GM19351 (cell line): ENCODE measurements around the gene ICOSLG.
"Not testable (repeated sequence)": the region's sequence is repeated elsewhere in the genome, so short reads cannot be mapped to it uniquely, and the experiment has no call there.

Experiments used
- ATAC-seq: cut with Tn5 transposase; IDR thresholded peaks from one replicate; pipeline ENCODE4 v1.9.1; 2021; ENCODE audit warnings: mild to moderate bottlenecking, moderate library complexity; ENCODE audit not compliant: unreplicated experiment

The ICOSLG gene, protein sequence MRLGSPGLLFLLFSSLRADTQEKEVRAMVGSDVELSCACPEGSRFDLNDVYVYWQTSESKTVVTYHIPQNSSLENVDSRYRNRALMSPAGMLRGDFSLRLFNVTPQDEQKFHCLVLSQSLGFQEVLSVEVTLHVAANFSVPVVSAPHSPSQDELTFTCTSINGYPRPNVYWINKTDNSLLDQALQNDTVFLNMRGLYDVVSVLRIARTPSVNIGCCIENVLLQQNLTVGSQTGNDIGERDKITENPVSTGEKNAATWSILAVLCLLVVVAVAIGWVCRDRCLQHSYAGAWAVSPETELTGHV

DNA sequence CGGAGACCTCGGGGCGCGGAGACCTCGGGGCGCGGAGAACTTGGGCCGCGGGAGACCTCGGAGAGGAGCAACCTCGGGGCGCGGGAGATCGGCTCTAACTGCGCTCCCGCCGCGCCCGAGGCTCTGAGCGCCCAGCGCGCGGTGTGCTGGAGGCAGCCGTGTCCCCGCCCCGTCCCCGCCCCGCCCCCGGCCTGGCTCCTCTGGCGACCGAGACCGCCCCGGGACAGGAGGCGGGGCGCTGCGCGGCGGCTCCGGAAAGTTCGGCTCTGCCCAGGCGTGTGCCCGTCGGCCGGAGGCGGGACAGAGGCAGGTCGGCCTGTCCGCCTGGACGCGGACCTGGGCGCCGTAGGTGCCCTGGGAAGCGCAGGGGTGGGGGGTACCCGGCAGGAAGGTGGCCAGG lies at the start of gene ICOSLG:
Gene ICOSLG, minus strand, starts transcription at position 102 of the 400 bp plus-strand sequence. CDS start 126 bp downstream, outside the sequence.
- ATAC-seq: peak; percentile 38

DNA sequence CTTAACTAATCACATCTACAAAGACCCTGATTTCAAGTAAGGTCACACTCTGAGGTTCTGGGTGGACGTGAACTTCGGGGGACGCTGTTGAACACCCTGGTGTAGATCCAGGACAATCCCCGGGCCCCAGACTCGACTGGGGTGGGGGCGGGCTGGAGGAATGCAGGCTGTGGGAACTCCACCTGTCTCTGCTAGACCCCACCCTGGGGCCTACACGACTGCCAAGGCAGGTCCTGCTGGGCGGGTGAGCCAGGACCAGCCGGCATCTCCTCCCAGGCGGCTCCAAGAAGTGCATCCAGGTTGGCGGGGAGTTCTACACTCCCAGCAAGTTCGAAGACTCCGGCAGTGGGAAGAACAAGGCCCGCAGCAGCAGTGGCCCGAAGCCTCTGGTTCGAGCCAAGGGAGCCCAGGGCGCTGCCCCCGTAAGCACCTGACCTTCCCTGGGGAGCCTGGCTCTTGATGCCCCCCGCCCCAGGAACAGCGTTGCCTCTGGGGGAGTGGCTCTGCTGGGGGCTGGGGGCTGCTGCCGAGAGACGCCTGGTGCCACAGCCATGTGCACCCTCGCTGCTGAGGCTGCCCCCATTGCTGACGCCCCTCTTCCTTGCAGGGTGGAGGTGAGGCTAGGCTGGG lies 48.8 kb upstream of the ICOSLG start:
- ATAC-seq: no peak

DNA sequence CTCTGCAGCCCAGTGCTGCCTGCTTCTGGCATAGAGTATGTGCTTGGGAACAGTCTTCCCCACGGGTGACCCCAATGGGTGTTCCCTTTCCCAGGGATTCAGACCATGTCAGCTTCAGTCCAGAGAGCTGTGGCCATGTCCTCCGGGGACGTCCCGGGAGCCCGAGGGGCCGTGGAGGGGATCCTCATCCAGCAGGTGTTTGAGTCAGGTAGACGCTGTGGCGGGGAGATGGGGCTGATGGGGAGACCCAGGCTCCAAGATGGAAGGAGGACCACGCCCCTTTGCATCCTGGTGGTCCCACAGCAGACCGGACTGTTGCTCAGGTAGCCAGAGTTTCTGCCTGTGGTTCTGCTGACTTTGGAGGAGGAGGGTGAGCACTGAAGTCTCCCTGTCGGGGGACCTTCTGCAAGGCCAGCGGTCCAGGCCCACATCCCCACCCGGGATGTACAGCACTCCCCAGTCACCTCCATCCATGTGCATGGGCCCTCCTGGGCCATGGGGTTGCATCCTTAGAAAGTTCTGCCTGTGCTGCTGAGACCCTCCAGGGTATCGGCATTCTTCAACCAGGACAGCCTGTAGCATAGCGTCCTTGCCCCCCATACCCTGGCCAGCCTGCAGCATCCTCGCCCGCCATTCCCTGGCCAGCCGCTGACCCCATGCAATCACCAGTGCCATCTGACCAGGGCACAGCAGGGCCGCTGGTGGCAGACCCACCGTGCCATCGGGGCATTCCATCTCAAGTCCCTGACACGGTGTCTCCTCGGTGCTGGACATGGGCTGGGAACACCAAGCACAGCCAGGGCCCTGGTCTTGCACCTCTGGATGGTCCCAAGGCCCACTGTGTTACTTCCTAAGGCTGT lies 47.7 kb upstream of the ICOSLG start:
- no peak for ATAC-seq

DNA sequence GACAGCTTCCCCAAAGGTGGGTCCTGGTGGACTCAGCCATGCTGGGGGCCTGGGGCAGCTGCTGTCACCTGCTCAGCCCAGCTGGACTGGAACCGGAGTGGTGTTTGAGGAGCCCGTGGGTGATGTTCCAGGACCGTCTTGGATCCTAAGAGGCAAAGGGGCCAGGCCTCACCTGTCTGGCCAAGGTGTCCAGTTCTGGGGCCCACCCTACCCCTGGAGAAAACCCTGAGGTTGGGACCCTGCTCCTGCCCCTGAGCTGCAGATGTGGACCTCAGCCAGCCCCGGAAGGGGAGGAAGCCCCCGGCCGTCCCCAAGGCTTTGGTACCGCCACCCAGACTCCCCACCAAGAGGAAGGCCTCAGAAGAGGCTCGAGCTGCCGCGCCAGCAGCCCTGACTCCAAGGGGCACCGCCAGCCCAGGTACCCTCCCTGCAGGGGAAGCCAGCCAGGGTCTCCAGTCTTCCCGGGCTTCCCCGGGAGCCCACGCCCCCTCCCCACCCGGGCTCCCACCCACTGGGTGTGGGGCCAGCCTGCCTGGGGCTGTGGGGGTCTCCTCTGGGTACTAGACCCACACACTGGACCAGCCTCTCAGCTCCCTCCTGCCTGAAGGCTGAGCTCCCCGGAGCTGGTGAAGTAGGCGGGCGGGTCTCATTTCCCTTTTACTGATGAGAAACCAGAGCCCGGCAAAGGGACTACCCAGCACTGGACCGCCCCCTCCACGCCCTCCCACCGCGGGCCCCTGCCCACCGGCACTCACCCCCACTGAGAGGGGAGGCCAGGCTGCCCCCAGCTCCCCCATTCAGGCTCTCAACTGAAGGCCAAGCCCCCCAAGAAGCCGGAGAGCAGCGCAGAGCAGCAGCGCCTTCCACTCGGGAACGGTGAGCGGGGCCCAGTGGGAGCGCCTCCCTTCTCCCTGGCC lies 46.2 kb upstream of the ICOSLG start:
- ATAC-seq: no peak

DNA sequence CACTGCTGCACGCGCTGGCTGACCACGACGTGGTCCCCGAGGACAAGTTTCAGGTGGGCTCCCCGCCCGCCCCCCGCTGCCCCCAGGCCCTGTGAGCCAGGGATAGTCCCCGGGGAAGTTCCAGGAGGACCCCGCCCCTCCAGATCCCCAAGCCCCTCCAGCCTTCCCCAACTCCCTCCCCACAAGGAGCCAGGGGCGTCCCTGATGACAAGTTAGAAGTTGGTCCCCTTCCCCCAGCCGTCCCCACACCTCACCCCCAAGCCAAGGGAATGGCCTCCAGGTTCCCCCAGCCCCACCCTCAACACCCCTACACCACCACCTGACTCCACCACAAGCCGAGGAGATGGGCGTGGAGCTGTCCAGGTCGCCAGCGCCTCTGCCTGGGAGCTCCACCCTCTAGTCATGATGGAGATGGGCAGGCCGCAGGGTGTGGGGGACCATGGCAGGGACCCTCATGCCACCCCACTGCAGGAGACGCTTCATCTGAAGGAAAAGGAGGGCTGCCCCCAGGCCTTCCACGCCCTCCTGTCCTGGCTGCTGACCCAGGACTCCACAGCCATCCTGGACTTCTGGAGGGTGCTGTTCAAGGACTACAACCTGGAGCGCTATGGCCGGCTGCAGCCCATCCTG lies 45.5 kb upstream of the ICOSLG start:
- no peak for ATAC-seq

DNA sequence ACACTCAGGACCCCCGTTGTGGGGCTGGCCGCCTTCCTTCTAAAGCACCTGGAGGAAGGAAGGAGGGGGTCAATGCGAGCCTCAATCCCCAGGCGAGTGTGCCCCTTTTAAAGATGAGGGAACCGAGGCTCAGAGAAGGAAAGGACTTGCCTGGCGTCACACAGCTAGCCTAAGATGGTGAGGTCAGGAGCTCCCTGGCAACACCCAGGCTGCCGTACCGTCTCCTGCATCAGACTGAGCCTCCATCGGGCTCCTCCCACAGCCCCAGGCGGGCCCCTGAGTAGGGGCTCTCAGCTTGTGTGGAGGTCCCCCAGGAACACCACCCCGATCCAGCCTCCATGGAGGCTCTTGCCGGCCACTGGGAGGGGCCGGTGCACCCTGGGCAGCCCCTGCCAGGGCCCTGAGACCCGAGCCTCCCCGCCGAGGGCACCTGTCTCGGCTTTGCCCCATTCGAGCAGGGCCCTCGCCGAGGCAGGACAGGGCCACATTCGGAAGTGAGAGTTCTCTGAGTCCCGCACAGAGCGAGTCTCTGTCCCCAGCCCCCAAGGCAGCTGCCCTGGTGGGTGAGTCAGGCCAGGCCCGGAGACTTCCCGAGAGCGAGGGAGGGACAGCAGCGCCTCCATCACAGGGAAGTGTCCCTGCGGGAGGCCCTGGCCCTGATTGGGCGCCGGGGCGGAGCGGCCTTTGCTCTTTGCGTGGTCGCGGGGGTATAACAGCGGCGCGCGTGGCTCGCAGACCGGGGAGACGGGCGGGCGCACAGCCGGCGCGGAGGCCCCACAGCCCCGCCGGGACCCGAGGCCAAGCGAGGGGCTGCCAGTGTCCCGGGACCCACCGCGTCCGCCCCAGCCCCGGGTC lies 44.6 kb upstream of the ICOSLG start, which contains the start of gene AIRE:
Gene AIRE, plus strand, starts transcription at position 739 of the 855 bp plus-strand sequence. CDS start 131 bp downstream, outside the sequence.
- ATAC-seq: no peak

DNA sequence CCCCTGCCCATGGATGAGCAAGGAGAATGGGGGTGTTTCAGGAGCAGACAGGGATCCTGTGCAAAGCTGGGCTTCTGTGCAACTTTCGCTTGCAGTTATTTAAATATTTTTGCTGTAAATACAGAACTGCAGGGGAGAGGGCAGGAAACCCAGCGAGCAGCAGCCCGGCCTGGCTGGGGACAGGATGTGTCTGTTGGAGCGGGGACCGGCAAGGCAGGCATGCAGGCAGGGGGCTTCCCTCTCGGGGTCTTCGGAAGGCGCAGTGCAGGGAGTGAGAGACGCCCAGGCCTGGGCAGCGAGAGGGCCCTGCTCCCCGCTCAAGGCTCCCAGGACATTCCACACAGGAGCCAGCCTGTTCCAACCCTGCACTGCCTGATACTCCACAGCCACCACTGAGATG lies 43.2 kb upstream of the ICOSLG start:
- ATAC-seq: no peak

DNA sequence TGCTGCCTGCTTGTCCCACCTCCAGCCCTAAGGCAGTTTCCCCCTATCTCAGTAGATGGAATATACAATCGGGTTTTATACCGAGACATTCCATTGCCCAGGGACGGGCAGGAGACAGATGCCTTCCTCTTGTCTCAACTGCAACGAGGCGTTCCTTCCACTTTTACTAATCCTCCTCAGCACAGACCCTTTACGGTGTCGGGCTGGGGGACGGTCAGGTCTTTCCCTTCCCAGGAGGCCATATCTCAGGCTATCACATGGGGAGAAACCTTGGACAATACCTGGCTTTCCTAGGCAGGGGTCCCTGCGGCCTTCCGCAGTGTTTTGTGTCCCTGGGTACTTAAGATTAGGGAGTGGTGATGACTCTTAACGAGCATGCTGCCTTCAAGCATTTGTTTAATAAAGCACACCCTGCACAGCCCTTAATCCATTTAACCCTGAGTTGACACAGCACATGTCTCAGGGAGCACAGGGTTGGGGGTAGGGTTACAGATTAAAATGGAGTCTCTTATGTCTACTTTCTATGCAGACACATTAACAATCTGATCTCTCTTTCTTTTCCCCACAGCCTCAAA lies 42.6 kb upstream of the ICOSLG start:
- not testable (repeated sequence) for ATAC-seq

DNA sequence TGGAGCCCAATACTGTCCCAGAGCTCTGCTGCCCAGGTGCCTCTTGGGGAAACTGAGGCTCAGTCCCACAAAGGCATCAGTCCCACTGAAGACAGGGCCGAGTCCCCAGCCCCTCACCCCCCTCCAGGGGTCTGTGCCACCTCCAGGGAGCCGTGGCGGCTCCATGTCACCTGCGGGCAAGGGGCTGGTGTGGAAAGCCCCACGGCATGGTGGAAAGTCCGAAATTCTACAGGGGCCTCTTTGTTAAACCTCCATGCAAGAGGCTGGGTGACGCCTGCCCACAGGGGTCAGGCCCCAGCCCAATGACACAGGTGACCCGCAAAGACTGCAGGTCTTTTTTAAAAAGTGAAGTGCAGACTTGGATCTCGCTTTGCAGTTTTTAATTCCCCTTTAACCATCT lies 41.6 kb upstream of the ICOSLG start:
- ATAC-seq: no peak

DNA sequence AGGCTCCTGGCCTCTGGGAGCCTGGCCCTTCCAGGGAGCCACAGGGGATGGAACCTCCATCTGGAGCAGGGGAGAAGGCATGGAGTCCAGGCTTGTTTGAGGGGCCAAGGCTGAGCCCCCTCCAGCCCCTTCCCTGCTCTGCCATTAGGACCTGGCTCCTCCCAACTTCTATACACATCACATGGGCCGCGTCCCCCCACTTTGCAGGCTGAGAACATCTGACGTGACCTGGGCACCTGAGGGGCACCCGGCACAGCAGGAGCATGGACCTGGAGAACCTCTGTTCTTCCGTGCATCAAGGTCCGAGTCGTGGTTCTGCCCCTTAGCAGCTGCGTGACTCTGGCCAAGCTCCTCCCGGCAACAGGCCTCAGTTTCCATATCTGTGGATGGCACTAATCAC lies 41.1 kb upstream of the ICOSLG start:
- ATAC-seq: no peak

DNA sequence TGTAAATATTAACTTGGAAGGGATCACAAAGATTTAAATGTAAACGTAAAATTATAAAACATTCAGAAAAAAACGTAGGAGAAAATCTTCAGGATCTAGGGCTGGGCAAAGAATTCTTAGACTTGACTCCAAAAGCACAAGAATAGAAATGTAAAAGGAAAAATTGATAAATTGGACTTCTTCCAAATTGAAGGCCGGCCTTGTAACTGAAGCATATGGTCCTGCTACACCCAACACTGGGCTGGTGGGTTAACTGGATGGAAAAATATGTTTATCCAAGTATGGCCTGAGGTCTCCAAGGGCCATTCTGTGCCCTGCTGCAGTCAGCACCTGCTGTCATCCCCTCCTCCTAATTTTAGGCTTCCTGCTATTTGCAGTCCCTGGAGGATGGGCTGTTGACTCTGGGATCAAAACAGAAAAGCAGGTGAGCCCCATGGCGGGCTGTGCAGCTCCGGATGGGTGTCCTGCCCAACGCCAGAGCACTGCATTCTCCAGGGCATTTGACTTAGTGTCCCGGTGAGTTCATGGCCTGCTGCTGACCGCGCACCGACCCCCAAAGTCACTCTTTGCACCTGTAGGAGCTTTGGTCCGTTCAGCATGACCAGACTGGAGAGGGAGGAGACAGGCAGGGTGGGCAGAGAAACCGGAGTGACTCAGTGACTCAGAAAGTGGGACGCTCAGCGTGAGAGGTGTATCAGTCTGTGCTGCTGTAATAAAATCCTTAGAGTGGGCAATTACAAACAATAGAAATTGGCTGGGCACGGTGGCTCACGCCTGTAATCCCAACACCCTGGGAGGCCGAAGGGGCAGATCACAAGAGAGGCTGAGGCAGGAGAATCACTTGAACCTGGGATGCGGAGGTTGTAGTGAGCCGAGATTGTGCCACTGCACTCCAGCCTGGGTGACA lies 38.9 kb upstream of the ICOSLG start:
- no peak for ATAC-seq

DNA sequence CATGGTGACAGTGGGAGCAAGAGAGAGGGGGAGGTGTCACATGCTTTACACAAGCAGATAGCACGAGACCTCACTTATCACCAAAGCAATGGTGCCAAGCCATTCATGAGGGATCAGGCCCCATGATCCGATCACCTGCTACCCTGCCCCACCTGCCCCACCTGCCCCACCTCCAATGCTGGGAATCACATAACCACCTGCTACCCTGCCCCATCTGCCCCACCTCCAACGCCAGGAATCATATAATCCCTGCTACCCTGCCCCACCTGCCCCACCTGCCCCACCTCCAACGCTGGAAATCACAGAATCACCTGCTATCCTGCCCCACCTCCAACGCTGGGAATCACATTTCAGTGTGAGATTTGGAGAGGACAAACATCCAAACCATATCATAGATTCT lies 34.3 kb upstream of the ICOSLG start:
- no peak for ATAC-seq

DNA sequence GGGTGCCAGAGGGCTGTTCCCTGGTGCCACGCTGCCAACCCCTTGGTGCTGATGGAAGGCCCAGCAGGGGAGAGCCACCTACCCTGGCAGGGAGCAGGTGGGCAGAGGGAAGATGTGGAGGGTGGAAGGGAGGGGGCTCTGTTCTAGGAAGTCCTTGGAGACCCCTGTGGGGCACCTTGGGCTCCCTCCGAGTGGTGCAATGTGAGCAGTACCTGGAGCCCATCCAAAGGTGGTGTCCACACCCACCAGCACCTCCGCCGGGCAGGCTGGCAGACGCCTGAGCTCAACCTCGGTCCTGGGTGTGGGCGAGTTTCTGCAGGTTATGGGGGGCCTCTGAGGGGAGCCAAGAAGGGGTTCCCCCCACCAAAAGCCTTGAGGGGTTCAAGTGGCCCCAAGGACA lies 32.3 kb upstream of the ICOSLG start:
- no peak for ATAC-seq

DNA sequence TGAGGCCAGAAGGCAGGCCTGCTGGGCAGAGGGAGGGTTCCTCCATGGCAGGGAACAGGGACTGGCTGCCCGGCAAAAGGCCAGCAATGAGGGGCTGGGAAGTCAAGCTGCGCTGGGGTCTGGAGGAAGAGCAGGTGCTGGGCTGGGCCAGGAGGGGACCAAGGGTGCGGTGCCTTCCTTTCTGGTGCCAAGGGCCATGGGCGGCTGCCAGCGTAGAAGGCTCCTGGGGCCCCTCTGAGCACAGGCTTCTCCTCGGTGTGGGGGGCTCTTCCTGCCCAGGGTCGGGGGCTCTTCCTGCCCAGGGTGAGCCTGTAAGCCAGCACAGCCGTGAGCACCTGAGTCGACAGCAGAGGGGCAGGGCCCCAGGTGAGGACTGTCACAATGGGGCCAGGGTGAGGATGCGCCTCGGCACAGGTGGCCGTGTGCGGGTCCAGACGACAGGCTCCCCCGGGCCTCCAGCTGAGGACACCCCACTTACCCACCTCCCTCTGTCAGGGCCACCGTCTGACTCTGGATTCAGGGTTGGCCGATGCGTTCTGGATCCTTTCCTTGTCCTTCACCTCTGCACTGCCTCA lies 31.6 kb upstream of the ICOSLG start:
- no peak for ATAC-seq

DNA sequence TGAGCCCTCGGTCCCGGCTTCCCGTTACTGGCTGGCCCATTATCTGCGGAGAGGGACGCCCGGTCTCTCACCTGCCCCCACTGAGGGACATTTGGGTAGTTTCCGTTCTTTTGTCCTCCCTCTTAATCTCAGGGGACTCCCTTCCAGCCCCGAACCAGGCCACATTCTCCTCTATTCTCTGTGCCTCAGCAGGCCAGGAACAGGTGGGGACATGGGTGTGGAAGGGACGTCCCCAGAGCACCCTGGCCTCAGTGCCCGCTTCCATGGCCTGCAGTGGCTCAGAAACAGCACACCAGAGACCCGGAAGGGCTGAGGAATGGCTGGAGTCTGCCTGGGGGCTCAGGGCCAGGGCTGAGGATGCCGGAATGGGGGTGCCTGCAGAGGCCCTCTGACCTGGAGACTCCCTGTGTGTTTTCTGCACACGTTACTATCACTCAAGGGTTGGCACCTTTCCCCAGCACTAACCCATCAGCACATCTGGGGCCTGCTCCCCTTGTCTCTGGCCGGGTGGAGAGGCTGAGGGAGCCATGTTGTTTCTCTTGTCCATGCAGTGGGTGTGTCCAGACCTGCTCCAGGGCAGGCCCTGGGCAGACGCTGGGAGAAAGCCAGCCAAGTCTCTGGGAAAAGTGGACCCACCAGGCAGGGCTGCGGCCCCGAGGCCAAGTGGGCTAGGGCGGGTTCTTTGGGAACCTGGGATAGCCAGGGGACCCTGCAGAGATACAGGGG lies 31.0 kb upstream of the ICOSLG start:
- ATAC-seq: no peak

DNA sequence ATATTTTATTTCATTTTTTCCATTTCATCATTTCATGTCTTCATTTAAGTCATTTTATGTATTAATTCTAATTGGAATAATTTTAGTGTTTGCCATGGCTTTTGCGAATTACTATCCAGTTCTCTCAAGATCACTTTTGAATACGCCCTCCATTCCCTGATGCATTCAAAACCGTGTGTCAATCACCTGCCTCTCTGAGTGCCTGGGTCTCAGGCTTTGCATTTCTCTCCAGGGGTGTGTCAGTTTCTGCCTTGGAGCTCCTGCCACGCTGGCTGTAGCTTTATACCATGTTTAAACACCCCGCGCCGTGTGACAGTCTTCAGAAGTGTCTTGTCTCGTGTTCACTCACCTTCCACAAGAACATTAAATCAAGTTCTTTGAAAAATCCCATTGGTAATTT lies 28.3 kb upstream of the ICOSLG start:
- ATAC-seq: no peak

DNA sequence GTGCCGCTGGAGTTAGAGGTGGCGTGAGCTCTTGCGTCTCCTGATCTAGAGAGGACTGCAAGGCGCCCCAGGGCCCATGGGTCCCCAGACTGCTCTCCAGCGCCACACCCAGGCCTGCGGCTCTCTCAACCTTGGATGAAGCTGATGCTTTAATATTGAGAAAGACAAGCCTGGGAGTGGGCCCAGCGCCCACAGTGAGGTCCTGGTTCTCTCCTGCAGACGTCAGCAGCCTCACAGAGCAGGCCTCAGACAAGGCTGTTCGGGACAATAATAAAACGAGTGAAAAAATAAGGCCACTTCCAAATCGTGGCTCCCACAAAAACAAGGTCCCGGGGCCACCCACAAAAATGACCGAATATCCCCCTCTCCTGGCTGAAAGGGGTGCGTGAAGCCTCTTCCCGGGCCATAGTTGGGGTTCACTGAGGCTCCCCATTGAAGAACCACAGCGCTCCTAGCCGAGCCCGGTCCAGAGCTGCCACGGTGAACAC lies 27.0 kb upstream of the ICOSLG start:
- no peak for ATAC-seq
